Activated T-cell treated with anti-CD3 and anti-CD28 coated beads, Interleukin-2, amount 50 U/mL, for 24 hours (primary cell): ENCODE measurements around the gene SCARF1.
"Not testable (repeated sequence)": the region's sequence is repeated elsewhere in the genome, so short reads cannot be mapped to it uniquely, and the experiment has no call there.

ENCODE experiments used
- DNase-seq: peaks from one replicate; pipeline ENCODE4 v3.0.0-alpha.2; 2020
- H3K27ac Mint-ChIP-seq: 2 replicates; pipeline ENCODE4 v1.8.0; 2020; ENCODE audit warnings: mild to moderate bottlenecking, mixed read lengths
- H3K27me3 Mint-ChIP-seq: 2 replicates; pipeline ENCODE4 v1.8.0; 2020; ENCODE audit warnings: mixed read lengths
- H3K36me3 Mint-ChIP-seq: 2 replicates; pipeline ENCODE4 v1.8.0; 2020; ENCODE audit warnings: low read depth, mixed read lengths
- H3K4me1 Mint-ChIP-seq: 2 replicates; pipeline ENCODE4 v1.8.0; 2020; ENCODE audit warnings: low read depth, mixed read lengths
- H3K4me3 Mint-ChIP-seq: 2 replicates; pipeline ENCODE4 v1.8.0; 2020; ENCODE audit warnings: mild to moderate bottlenecking, moderate library complexity, mixed read lengths
- H3K9me3 Mint-ChIP-seq: 2 replicates; pipeline ENCODE4 v1.8.0; 2020; ENCODE audit warnings: mixed read lengths

SCARF1 gene

DNA sequence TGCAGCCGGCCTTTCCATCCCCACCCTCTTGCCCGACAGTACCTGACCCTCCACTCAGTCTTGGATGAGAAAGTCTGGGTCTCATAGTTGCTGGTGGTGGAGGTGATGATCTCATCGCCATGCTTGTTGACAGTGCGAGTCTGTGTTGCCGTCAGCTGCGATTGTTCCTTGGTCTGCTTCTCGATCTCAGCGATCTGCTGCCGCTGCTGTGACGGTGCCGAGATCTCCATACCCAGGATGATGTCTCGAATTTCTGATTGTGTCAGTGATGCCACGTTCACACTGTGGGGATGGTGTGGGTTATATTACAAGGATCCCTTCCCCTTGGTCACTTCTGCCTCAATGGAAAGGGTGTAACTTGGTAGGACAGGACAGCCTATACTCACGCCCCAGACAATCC lies 8.2 kb upstream of the SCARF1 start:
- Mint-ChIP-seq H3K27me3 (no peaks in the 10 kb centered on the region), H3K4me3 (no peak overlapping the region), H3K27ac (peak overlapping the region; percentile 35), H3K9me3 (no peaks in the 10 kb centered on the region), H3K4me1 (peaks cover 21% of the 10 kb centered on the region), H3K36me3 (peaks cover 88% of the 10 kb centered on the region)
- no peak for DNase-seq

DNA sequence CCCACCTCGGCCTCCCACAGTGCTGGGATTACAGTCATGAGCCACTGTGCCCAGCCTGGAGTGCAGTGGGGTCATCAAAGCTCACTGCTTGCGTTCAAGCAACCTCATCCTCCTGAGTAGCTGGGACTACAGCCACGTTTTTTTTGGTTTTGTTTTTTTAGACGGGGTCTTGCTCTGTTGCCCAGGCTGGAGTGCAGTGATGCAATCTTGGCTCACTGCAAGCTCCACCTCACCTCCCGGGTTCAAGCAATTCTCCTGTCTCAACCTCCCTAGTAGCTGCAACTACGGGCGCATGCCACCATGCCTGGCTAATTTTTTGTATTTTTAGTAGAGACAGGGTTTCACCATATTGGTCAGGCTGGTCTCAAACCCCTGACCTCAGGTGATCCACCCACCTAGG lies 7.3 kb upstream of the SCARF1 start:
- H3K27me3 Mint-ChIP-seq, result not testable (repeated sequence)
- H3K36me3 Mint-ChIP-seq, result peaks cover 78% of the 10 kb centered on the region

DNA sequence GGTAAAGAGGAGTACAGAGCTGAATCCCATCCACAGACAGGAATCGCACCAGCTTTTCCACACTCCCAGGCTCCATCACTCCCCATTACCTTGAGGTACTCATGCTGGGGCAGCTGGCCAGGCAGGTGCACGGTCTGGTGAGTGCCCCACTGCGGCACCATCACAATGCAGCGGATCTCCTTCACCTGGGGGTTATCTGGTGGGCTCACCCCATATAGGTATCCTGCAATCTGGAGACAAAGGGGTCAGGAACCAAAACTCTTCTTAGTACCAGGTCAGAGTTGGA lies 6.0 kb upstream of the SCARF1 start:
- Mint-ChIP-seq H3K36me3 (peaks cover 65% of the 10 kb centered on the region), H3K9me3 (no peaks in the 10 kb centered on the region), H3K27ac (peak overlapping the region; percentile 44), H3K27me3 (no peaks in the 10 kb centered on the region), H3K4me1 (peaks cover 32% of the 10 kb centered on the region), H3K4me3 (no peak overlapping the region)
- no peak for DNase-seq

More for the DNA sequence above, 7.3 kb upstream of the SCARF1 start:
- peaks cover 27% of the 10 kb centered on the region for H3K4me1 Mint-ChIP-seq
- H3K27ac Mint-ChIP-seq, result peak overlapping the region; percentile 77
- H3K4me3 Mint-ChIP-seq, DNase-seq, H3K9me3 Mint-ChIP-seq: not testable (repeated sequence)

DNA sequence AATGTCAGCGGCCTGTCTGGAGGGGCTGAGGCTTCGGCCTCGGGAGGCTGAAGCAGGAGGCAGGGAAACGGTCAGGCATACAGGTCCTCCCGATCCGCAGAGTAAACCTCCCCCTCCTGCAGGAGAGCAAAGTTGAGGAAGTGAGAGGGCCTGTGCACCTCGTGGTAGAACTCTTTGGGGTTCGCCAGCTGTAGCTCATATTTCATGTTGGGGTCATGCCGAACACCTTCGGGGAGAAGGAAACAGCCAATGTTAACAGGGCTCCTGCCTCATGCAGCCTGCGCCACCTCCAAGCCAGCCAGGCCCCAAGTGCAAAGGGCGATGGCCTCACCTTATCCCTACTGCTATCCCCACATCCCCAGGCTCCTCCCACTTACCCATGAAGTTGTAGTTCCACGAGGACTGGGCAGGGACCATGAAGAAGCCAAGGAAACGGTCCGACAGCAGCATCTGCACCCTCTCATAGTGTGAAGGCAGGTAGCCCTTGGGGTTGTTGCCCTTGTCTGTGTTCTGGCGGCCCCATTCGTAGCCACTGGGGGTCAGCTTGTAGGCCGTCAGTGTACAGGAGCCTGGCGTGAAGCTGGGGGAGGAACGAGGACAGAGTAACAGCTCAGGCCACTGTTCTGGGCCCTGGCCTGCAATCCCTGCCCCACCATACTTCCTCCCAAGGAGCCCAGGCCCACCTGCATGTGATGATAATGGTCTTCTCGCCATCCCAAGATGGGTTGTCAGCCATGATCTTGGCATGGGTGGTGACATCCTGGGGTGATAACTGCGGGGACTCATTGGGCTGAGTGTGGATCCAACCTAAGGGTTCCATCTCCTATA lies 5.4 kb upstream of the SCARF1 start:
- Mint-ChIP-seq H3K27ac (peak overlapping the region; percentile 20), H3K36me3 (peaks cover 60% of the 10 kb centered on the region), H3K9me3 (no peaks in the 10 kb centered on the region), H3K27me3 (no peaks in the 10 kb centered on the region), H3K4me1 (peaks cover 33% of the 10 kb centered on the region), H3K4me3 (no peak overlapping the region)
- DNase-seq, result no peak

DNA sequence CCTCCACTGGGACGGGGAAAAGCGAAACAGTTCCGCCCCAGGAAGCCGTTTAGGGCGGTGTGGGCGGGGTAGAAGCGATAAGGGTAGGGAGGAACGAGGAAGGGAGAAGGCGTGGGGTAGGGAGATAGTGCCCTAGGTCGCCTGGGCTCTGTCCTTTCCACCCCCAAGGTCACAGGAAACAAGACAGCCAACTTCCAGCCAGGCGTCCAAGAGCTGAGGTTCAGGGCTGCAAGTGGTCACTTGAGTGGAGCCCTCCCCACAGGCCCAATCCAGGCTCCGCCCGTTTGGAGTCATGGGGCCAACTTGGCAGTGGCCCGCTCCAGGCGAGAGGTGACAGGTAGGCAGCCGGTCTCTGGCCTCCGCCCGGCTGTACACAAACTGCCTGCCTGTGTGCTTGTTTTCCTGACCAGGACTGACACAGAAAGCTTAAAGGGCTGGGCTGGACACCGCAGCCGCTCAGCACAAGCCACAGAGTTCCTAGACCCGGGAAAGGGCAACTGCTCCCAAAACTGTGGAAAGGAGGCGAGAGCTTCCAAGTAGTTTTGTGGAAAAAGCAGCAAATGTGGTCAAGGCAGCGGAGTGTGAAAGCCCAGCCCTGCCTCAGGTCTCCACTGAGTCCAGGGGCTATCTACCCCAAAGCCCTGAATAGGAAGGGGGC lies 4.4 kb upstream of the SCARF1 start, which contains the start of gene RILP:
Gene RILP, minus strand, starts transcription at position 23 of the 658 bp plus-strand sequence. CDS start 62 bp downstream, outside the sequence.
- Mint-ChIP-seq H3K4me1 (peaks cover 43% of the 10 kb centered on the region), H3K9me3 (no peaks in the 10 kb centered on the region), H3K27ac (peak within 1 kb of the TSS; percentile 89), H3K27me3 (no peaks in the 10 kb centered on the region), H3K36me3 (peaks cover 51% of the 10 kb centered on the region), H3K4me3 (peak within 1 kb of the TSS; percentile 64)
- no peak for DNase-seq

DNA sequence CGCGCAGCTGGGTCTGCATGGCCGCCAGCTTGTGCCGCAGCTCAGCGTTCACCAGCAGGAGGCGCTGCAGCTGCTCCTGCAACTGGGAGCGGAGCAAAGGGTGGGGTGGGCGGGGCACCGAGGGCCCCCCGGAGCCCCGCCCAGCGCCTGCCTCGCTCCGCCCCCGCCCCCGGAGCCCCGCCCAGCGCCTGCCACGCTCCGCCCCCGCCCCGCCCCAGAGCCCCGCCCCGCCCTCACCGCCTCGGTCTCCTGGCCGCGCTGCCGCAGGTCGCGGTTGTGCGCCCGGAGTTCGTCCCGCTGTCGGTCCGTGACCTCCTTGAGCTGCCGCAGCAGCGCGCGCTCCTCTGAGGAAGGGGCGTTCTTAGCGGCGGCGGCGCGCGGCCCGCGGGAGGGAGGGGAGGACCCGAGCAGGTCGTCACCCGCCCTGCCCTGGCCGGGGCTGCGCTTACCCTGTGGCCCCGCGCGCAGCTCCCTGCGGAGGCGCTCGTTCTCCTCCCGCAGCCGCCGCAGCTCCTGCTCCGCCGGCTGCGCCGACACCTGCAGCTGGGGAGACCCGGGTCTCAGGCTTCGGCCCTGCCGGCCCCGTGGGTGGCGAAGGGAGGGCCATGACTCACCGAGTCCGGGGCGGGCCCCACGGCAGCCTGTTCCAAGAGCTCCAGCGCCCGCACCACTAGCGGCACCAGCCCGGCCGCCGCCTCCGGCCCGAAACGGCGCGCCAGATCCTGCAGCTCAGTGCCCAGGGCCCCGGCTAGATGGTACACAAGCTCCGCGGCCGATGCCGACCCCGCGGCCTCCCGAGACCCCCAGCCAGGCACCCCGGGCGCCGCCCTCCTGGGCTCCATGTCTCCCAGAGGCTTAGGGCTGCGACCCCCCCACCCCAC lies 3.7 kb upstream of the SCARF1 start:
- Mint-ChIP-seq H3K9me3 (no peaks in the 10 kb centered on the region), H3K4me1 (peaks cover 51% of the 10 kb centered on the region), H3K36me3 (peaks cover 43% of the 10 kb centered on the region), H3K27me3 (no peaks in the 10 kb centered on the region), H3K4me3 (peak overlapping the region; percentile 62), H3K27ac (peak overlapping the region; percentile 89)
- peak; percentile 95 for DNase-seq

DNA sequence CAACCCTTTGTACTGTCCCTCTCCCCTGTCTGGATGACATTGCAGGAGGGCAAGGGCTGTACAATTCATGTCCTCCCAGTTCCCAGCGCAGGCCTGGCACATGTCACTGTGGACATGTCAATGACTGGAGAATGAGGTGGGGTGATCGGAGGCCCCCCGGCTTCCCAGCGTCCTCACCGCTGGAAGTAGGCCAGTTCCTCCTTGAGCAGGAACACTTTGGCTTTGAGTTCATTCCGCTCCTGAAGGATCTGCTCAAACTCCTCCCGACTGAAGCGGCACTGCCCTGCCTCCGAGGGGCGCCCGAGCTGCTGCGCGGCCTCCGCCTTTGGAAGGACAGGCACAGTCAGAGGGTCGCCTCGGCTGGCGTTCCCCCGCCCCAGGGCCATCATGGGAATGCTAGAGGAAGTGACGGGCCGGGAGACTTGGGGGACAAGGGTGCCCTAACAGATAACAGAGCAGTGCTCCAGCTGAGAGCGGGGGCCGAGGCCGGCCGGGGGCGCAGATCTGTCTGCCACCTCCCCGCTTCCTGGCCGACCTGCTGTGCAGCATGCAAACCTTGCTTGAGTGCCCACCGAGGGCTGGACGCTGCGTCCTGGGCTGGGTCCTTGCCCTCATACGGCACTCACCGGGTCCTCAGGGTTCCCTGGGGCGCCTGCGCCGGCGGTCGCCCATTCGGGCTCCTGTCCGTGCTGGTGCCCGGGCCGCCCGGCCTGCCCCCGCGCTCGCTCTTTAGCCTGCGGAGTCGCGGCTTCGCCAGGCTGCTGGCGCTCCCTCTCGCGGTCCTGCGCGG lies 2.8 kb upstream of the SCARF1 start:
- no peak for DNase-seq
- H3K4me3 Mint-ChIP-seq, result peak overlapping the region; percentile 62
- H3K4me1 Mint-ChIP-seq, result peaks cover 54% of the 10 kb centered on the region
- no peaks in the 10 kb centered on the region for H3K9me3 Mint-ChIP-seq
- H3K36me3 Mint-ChIP-seq, result peaks cover 35% of the 10 kb centered on the region
- H3K27ac Mint-ChIP-seq, result no peak overlapping the region
- H3K27me3 Mint-ChIP-seq, result no peaks in the 10 kb centered on the region

DNA sequence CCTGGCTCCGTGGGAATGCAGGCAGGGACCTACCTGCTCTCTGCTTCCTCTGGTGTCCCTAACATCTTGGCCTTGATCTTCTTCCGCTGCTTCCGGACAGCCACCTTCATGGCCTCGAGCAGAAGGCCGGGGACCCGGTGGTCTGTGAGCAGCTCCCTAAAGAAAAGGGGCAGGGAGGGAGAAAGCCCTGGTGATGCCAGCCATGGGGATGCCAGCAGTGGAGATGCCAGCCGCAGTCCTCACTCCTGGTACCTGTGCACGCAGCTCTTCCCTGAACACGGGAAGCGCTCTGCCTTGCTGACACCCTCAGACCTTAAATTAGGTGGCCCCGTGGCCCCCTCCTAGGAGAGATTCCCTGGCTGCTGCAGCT lies 2.3 kb upstream of the SCARF1 start:
- no peak for DNase-seq
- Mint-ChIP-seq H3K36me3 (peaks cover 29% of the 10 kb centered on the region), H3K4me1 (peaks cover 54% of the 10 kb centered on the region), H3K27me3 (no peaks in the 10 kb centered on the region), H3K4me3 (no peak overlapping the region), H3K9me3 (no peaks in the 10 kb centered on the region), H3K27ac (no peak overlapping the region)

DNA sequence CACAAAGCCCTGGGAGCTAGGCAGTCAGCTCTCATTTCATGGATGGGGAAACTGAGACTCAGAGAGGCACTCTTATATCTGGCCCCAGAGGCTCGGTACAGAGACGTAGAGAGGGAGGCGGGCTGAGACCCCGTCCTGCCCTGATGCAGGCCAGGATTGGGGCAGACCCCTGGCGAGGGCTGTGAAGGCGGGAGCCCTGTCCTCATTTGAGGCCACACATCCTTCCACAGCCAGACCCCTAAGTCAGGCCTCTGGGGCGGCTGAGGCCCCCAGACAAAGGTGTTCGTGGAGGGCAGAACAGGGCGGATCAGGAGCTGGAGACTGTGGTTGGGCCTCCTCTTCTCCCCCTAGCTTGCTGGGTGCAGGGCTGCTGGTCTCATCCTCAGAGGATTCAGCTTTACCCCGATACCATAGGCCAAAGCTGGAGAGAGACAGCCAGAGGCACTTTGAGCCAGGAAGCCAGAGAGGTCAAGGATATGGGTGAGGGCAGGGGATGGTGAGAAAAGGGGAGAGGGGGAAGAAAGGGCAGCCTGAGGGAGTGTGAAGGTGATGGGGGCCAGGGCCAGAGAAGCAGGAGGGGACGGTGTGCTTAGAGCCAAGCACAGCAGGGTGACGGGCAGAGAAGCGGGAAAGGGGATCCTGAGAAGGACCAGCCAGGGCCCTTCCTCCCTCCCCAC lies 805 bp upstream of the SCARF1 start:
- no peak for DNase-seq
- no peaks in the 10 kb centered on the region for H3K27me3 Mint-ChIP-seq
- peaks cover 14% of the 10 kb centered on the region for H3K36me3 Mint-ChIP-seq
- H3K9me3 Mint-ChIP-seq, result no peaks in the 10 kb centered on the region
- peaks cover 47% of the 10 kb centered on the region for H3K4me1 Mint-ChIP-seq
- H3K4me3 Mint-ChIP-seq, result no peak overlapping the region
- no peak overlapping the region for H3K27ac Mint-ChIP-seq

DNA sequence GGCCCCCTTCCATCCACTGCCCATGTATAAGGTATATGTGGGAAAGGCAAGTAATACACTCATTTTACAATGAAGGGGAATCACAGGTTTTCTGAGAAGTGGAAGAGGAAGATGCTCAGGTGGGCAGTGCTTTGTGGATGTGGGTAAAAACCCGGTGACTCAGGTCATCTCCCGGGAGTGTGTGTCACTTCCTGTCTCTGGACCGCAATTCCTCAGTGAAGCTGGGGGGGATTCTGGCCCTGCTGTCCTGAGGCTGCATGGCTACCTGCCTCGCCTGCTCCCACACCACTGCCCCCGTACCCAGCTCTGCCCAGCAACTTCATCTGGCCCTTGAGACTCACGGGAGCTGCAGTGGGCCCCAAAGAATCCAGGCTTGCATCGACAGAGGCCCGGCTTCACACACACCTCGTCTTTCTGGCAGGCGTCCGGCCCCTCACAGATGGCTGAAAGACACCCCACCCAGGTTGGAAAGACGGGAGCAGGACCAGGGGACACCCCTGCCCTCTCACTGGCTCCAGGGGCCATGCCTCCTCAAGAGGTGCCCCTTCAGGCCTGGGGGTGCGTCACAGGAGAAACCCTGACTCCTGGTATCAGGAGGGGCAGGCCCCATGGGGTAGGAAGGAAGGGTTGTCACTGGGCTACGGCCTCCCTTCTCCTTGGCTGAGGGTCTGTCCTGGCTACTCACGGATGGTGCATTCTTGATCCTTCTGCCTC lies 882 bp downstream of the SCARF1 start:
- Mint-ChIP-seq H3K4me3 (peak overlapping the region; percentile 75), H3K27ac (peak overlapping the region; percentile 92), H3K27me3 (no peaks in the 10 kb centered on the region), H3K9me3 (no peaks in the 10 kb centered on the region), H3K36me3 (no peaks in the 10 kb centered on the region), H3K4me1 (peaks cover 33% of the 10 kb centered on the region)
- DNase-seq, result peak; percentile 52

DNA sequence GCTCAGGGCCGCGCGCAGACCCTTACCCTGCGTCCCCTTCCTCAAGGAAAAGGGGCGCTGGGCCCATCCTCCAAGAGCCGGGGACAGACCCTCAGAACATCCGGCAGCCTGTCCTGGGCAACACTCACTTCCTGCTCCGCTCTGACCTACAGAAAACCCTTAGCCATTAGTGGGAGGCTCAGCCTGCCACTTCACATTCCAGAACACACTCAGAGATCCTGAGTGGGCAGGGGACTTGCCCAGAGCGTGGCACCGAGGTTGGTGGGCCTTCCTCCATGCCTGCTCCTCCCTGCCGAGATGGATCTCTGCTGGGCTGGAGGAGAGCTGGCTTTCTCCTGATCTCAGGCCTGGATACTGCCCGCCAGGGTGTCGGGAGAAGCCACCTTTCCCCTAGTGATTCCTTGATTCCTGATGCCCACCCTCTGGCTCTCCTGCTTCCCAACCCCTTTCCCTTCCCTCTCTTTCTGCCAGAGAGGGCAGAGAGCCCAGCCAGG lies 1.5 kb downstream of the SCARF1 start:
- Mint-ChIP-seq H3K36me3 (no peaks in the 10 kb centered on the region), H3K27me3 (no peaks in the 10 kb centered on the region), H3K4me3 (peak overlapping the region; percentile 75), H3K4me1 (peaks cover 33% of the 10 kb centered on the region), H3K27ac (peak overlapping the region; percentile 92), H3K9me3 (no peaks in the 10 kb centered on the region)
- DNase-seq, result no peak

DNA sequence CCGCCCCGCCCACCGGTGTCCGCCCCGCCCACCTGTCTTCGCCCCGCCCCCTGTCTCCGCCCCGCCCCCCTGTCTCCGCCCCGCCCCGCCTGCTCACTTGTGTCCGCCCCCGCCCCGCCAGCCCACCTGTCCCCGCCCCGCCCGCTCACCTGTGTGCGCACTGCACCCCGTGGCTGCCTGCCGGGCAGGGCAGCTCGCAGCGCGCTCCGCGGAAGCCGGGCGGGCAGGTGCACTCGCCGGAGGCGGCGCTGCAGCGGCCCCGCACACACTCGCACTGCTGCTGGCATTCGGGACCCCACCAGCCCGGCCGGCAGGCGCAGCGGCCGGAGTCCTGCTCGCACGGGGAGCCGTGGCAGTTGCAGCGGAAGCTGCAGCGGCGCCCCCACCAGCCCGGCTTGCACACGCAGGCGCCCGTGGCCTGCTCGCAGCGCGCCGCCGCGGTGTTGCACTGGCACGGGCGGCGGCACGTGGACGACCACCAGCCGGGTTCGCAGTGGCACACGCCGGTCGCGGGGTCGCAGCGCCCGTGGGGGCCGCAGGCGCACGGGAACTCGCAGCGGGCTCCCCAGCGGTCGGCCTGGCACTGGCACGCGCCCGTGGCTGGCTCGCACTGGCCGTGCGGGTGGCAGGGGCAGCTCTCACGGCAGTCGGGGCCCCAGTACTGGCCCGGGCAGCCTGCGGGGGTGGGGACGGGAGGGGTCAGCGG lies 2.1 kb downstream of the SCARF1 start:
- Mint-ChIP-seq H3K27me3 (no peaks in the 10 kb centered on the region), H3K4me1 (peaks cover 33% of the 10 kb centered on the region), H3K9me3 (no peaks in the 10 kb centered on the region), H3K27ac (no peak overlapping the region), H3K4me3 (peak overlapping the region; percentile 75), H3K36me3 (no peaks in the 10 kb centered on the region)
- DNase-seq, result peak; percentile 71

DNA sequence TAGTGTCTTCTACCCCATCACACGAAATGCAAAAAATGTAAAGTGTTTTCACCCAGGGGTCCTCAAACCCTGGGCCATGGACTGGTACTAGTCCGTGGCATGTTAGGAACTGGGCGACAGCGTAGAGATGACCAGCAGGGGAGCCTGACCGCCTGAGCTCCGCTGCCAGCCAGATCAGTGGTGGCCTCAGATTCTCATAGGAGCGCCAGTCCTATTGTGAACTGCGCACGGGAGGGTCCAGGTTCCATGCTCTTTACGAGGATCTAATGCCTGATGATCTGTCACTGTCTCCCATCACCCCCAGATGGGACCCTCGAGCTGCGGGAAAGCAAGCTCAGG lies 4.5 kb downstream of the SCARF1 start:
- Mint-ChIP-seq H3K4me1 (peaks cover 22% of the 10 kb centered on the region), H3K9me3 (no peaks in the 10 kb centered on the region), H3K36me3 (no peaks in the 10 kb centered on the region), H3K27me3 (no peaks in the 10 kb centered on the region), H3K27ac (no peak overlapping the region), H3K4me3 (no peak overlapping the region)
- no peak for DNase-seq
